ENCODE results near the gene AMBN. TPM values are rescaled to one million over a fixed set of nuclear protein-coding genes. Genes with fewer than 3 reads are reported as not detected.
A peak's percentile ranks its signal among the peaks of the same experiment; 100 is the strongest.

Gene AMBN
- total and polyA plus RNA-seq, 12 donors: not detected

DNA sequence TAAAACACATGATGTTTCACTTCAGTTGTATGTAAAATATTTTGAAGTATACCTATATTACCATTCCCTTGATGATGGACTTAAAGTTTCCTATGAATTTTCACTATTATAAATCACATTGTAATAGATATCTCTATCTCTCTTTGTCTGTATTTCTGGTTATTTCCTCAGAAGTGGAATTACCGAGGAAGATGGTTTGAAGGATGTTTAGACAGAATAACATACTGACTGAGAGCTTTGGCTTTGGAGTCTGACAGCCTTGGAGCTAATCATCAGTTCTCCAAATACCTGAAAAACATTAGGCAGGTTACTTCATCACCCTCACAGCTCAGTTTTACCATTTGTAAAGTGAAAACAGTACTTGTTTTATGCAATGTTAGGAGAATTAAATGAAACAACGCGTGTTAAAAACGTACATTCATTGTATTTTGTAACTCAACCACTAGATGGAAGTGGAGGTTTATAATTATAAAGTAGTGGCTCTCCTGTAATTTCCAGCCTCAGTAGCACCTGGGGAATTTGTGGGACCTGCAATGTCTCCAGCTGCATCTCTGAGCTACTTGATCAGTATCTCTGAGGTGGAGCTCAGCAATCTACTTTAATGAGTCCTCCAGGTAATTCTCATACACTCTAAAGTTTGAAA lies 59.9 kb downstream of the AMBN start:
- Histone ChIP-seq H3K36me3 (replicated peaks in 1 of 2) (no peaks in the 10 kb centered on the region), H3K27me3 (no peaks in the 10 kb centered on the region), H3K9me3 (replicated peaks in 1 of 3) (no peaks in the 10 kb centered on the region), H3K4me1 (replicated peaks in 1 of 2) (no peaks in the 10 kb centered on the region), H3K27ac (no peak overlapping the region), H3K4me3 (no peak overlapping the region)
- TF ChIP-seq POLR2A (IDR thresholded peaks at IDR 0.05): no peak
- TF ChIP-seq, protein P1, sequence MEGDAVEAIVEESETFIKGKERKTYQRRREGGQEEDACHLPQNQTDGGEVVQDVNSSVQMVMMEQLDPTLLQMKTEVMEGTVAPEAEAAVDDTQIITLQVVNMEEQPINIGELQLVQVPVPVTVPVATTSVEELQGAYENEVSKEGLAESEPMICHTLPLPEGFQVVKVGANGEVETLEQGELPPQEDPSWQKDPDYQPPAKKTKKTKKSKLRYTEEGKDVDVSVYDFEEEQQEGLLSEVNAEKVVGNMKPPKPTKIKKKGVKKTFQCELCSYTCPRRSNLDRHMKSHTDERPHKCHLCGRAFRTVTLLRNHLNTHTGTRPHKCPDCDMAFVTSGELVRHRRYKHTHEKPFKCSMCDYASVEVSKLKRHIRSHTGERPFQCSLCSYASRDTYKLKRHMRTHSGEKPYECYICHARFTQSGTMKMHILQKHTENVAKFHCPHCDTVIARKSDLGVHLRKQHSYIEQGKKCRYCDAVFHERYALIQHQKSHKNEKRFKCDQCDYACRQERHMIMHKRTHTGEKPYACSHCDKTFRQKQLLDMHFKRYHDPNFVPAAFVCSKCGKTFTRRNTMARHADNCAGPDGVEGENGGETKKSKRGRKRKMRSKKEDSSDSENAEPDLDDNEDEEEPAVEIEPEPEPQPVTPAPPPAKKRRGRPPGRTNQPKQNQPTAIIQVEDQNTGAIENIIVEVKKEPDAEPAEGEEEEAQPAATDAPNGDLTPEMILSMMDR (IDR thresholded peaks at IDR 0.05): peak; percentile 42 to 79 (median 66)
- peak in 1 of 7 donors; percentile 4 for DNase-seq
- intact Hi-C loops (cut with DNase I): no loop called here
- 2 to 6% (median 5%) methylated on average over 4 of the region's 4 CpGs for WGBS, 4 donors

DNA sequence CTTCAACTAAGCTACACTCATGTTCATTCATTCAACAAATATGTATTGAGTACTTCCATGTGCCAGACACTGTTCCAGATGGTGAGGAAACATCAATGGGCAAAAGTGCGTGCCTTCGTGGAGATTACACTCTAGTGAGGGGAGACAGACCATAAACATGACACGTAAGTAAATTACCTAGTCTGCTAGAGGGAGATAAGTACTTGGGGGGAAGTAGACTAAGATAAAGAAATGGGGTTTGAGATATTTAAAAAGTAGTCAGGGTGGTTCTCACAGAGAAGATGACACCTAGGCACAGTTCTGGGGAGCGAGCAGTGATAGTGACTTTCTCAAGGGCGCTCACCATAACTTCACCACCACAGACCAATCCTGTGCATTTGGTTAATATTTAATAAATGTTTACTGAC lies 62.6 kb downstream of the AMBN start:
- DNase-seq: no peak
- 60 to 69% (median 68%) methylated on average over 5 of the region's 5 CpGs for WGBS, 4 donors

More for the DNA sequence above, 62.6 kb downstream of the AMBN start:
- Histone ChIP-seq H3K36me3 (replicated peaks in 1 of 2) (no peaks in the 10 kb centered on the region), H3K27me3 (no peaks in the 10 kb centered on the region), H3K4me1 (replicated peaks in 1 of 2) (no peaks in the 10 kb centered on the region), H3K27ac (no peak overlapping the region), H3K4me3 (no peak overlapping the region), H3K9me3 (replicated peaks in 1 of 3) (no peaks in the 10 kb centered on the region)
- intact Hi-C loops (cut with DNase I): no loop called here
- TF ChIP-seq POLR2A (IDR thresholded peaks at IDR 0.05): no peak
- TF ChIP-seq, protein P1 (IDR thresholded peaks at IDR 0.05): no peak

Other genes with a start within 250 kb of the AMBN start
- not detected for gene SMR3A, start 231.5 kb upstream of the AMBN start, total RNA-seq
- not detected for gene SMR3A, start 231.5 kb upstream of the AMBN start, polyA plus RNA-seq
- gene SMR3B, start 209.1 kb upstream of the AMBN start, total RNA-seq: 1 to 10 TPM in 1 of 9 donors, under 1 TPM in 1, not detected in 7; 0.47 to 1.5 TPM
- 1 to 10 TPM in 1 of 3 donors, not detected in 2; 8.9 TPM for gene SMR3B, start 209.1 kb upstream of the AMBN start, polyA plus RNA-seq
- gene OPRPN, start 194.3 kb upstream of the AMBN start, total RNA-seq: not detected
- gene OPRPN, start 194.3 kb upstream of the AMBN start, polyA plus RNA-seq: not detected
- gene MUC7, start 120.1 kb upstream of the AMBN start, total RNA-seq: not detected
- not detected for gene MUC7, start 120.1 kb upstream of the AMBN start, polyA plus RNA-seq
- gene AMTN, start 73.7 kb upstream of the AMBN start, total RNA-seq: not detected
- not detected for gene AMTN, start 73.7 kb upstream of the AMBN start, polyA plus RNA-seq
- under 1 TPM in 1 of 9 donors, not detected in 8; 0.33 TPM for gene ENAM, start 36.5 kb downstream of the AMBN start, total RNA-seq
- under 1 TPM in 1 of 3 donors, not detected in 2; under 0.01 TPM for gene ENAM, start 36.5 kb downstream of the AMBN start, polyA plus RNA-seq
- gene JCHAIN, start 74.3 kb downstream of the AMBN start, total RNA-seq: 10 to 100 TPM in 1 of 9 donors, 1 to 10 TPM in 5, under 1 TPM in 2, not detected in 1; 0.11 to 24.9 (median 1.9) TPM
- 100 to 1,000 TPM in 1 of 3 donors, 1 to 10 TPM in 1, under 1 TPM in 1; 0.98 to 124 (median 8.3) TPM for gene JCHAIN, start 74.3 kb downstream of the AMBN start, polyA plus RNA-seq
- 10 to 100 TPM; 14.9 to 39.3 (median 23.1) TPM for gene UTP3, start 96.3 kb downstream of the AMBN start, total RNA-seq
- 10 to 100 TPM; 31.9 to 51.1 (median 34.0) TPM for gene UTP3, start 96.3 kb downstream of the AMBN start, polyA plus RNA-seq
- gene RUFY3, start 129.7 kb downstream of the AMBN start, total RNA-seq: 100 to 1,000 TPM in 2 of 9 donors, 10 to 100 TPM in 7; 41.8 to 141 (median 87.3) TPM
- gene RUFY3, start 129.7 kb downstream of the AMBN start, polyA plus RNA-seq: 100 to 1,000 TPM in 1 of 3 donors, 10 to 100 TPM in 2; 44.8 to 118 (median 67.7) TPM
- gene GRSF1, start 247.6 kb downstream of the AMBN start, total RNA-seq: 100 to 1,000 TPM in 4 of 9 donors, 10 to 100 TPM in 5; 64.1 to 109 (median 95.5) TPM
- 100 to 1,000 TPM in 1 of 3 donors, 10 to 100 TPM in 2; 35.6 to 149 (median 36.6) TPM for gene GRSF1, start 247.6 kb downstream of the AMBN start, polyA plus RNA-seq

Measured in adrenal gland (tissue), 12 donors.